ENCODE results near the gene EIF3D.

The EIF3D gene

GRCh38 chr22:36528795-36529751, at the start of gene EIF3D:
TSS of gene EIF3D (minus strand) at chr22:36529166. CDS start at chr22:36526121, 3,045 bp downstream.
- peak; percentile 94 to 96 (median 95) for DNase-seq (ENCODE audit: low read depth in 4 of 4, low spot score in 1 of 4)

- no peak for DNase-seq (ENCODE audit: low read depth in 4 of 4, low spot score in 1 of 4)
Measured at GRCh38 chr22:36578619-36579018, 49.7 kb upstream of the EIF3D start.

GRCh38 chr22:36577019-36577418, 48.1 kb upstream of the EIF3D start:
- DNase-seq (ENCODE audit: low read depth in 4 of 4, low spot score in 1 of 4) = no peak

- no peak for DNase-seq (ENCODE audit: low read depth in 4 of 4, low spot score in 1 of 4)
Measured at GRCh38 chr22:36574728-36575127, 45.8 kb upstream of the EIF3D start.

- no peak for DNase-seq (ENCODE audit: low read depth in 4 of 4, low spot score in 1 of 4)
Measured at GRCh38 chr22:36573815-36574363, 44.9 kb upstream of the EIF3D start.

GRCh38 chr22:36571991-36572390, 43.0 kb upstream of the EIF3D start:
- no peak for DNase-seq (ENCODE audit: low read depth in 4 of 4, low spot score in 1 of 4)

GRCh38 chr22:36569999-36570398, 41.0 kb upstream of the EIF3D start:
- DNase-seq (ENCODE audit: low read depth in 4 of 4, low spot score in 1 of 4) = no peak

- DNase-seq (ENCODE audit: low read depth in 4 of 4, low spot score in 1 of 4) = no peak
Measured at GRCh38 chr22:36568846-36569245, 39.9 kb upstream of the EIF3D start.

- no peak for DNase-seq (ENCODE audit: low read depth in 4 of 4, low spot score in 1 of 4)
Measured at GRCh38 chr22:36566720-36567119, 37.8 kb upstream of the EIF3D start.

- DNase-seq (ENCODE audit: low read depth in 4 of 4, low spot score in 1 of 4) = no peak
Measured at GRCh38 chr22:36565686-36566085, 36.7 kb upstream of the EIF3D start.

GRCh38 chr22:36565159-36565507, 36.2 kb upstream of the EIF3D start:
- no peak for DNase-seq (ENCODE audit: low read depth in 4 of 4, low spot score in 1 of 4)

GRCh38 chr22:36564422-36565158, 35.6 kb upstream of the EIF3D start:
- no peak for DNase-seq (ENCODE audit: low read depth in 4 of 4, low spot score in 1 of 4)

- no peak for DNase-seq (ENCODE audit: low read depth in 4 of 4, low spot score in 1 of 4)
Measured at GRCh38 chr22:36563898-36564297, 34.9 kb upstream of the EIF3D start.

GRCh38 chr22:36563444-36563843, 34.5 kb upstream of the EIF3D start:
- DNase-seq (ENCODE audit: low read depth in 4 of 4, low spot score in 1 of 4) = no peak

- no peak for DNase-seq (ENCODE audit: low read depth in 4 of 4, low spot score in 1 of 4)
Measured at GRCh38 chr22:36563001-36563400, 34.0 kb upstream of the EIF3D start.

GRCh38 chr22:36562261-36562835, 33.4 kb upstream of the EIF3D start:
- no peak for DNase-seq (ENCODE audit: low read depth in 4 of 4, low spot score in 1 of 4)

- no peak for DNase-seq (ENCODE audit: low read depth in 4 of 4, low spot score in 1 of 4)
Measured at GRCh38 chr22:36561291-36561811, 32.4 kb upstream of the EIF3D start.

GRCh38 chr22:36560001-36560400, 31.0 kb upstream of the EIF3D start:
- DNase-seq (ENCODE audit: low read depth in 4 of 4, low spot score in 1 of 4) = no peak

GRCh38 chr22:36554098-36554497, 25.1 kb upstream of the EIF3D start:
- no peak for DNase-seq (ENCODE audit: low read depth in 4 of 4, low spot score in 1 of 4)

- DNase-seq (ENCODE audit: low read depth in 4 of 4, low spot score in 1 of 4) = no peak
Measured at GRCh38 chr22:36552289-36552688, 23.3 kb upstream of the EIF3D start.
